H9 (cell line): ENCODE data around the gene BCAS3. TPM values are rescaled to one million over a fixed set of nuclear protein-coding genes. Genes with fewer than 3 reads are reported as not detected.

Experiments used
- DNase-seq: peaks from one replicate; pipeline ENCODE4 v3.0.0-alpha.2; 2017
- H2AFZ ChIP-seq: one replicate; pipeline ENCODE4 v1.6.1; 2013; ENCODE audit warnings: mild to moderate bottlenecking, low read length, control low read depth, moderate library complexity
- H2AK5ac ChIP-seq: 2 replicates; pipeline ENCODE4 v1.6.1; 2013; ENCODE audit warnings: low read length, control low read depth, mixed read lengths; ENCODE audit not compliant: insufficient read length
- H2BK120ac ChIP-seq: one replicate; pipeline ENCODE4 v1.6.1; 2013; ENCODE audit warnings: low read depth, mild to moderate bottlenecking, low read length, control low read depth, inconsistent platforms; ENCODE audit not compliant: poor library complexity, severe bottlenecking
- H2BK12ac ChIP-seq: 2 replicates; pipeline ENCODE4 v1.6.1; 2013; ENCODE audit warnings: low read length, control low read depth, mixed read lengths, low read depth; ENCODE audit not compliant: insufficient read length
- H2BK15ac ChIP-seq: 2 replicates; pipeline ENCODE4 v1.6.1; 2013; ENCODE audit warnings: low read depth, low read length, control low read depth
- H2BK20ac ChIP-seq: one replicate; pipeline ENCODE4 v1.6.1; 2013; ENCODE audit warnings: low read depth, mild to moderate bottlenecking, low read length, control low read depth, inconsistent platforms; ENCODE audit not compliant: poor library complexity, severe bottlenecking
- H2BK5ac ChIP-seq: 2 replicates; pipeline ENCODE4 v1.6.1; 2013; ENCODE audit warnings: low read length, control low read depth, mixed read lengths; ENCODE audit not compliant: insufficient read length
- H3K14ac ChIP-seq: 2 replicates; pipeline ENCODE4 v1.6.1; 2013; ENCODE audit warnings: low read length, control low read depth; ENCODE audit not compliant: insufficient read depth
- H3K18ac ChIP-seq: 2 replicates; pipeline ENCODE4 v1.6.1; 2013; ENCODE audit warnings: low read depth, mild to moderate bottlenecking, mixed read lengths, low read length, control low read depth; ENCODE audit not compliant: insufficient read length
- H3K23ac ChIP-seq: 2 replicates; pipeline ENCODE4 v1.6.1; 2013; ENCODE audit warnings: low read length, control low read depth, mixed read lengths, low read depth; ENCODE audit not compliant: insufficient read length
- H3K23me2 ChIP-seq: 2 replicates; pipeline ENCODE4 v1.6.1; 2013; ENCODE audit warnings: low read depth, mild to moderate bottlenecking, mixed read lengths, low read length, control low read depth; ENCODE audit not compliant: insufficient read length, poor library complexity, severe bottlenecking
- H3K27ac ChIP-seq: 2 replicates; pipeline ENCODE4 v1.5.1; 2013; ENCODE audit warnings: low read length, control low read depth, mixed read lengths, low read depth; ENCODE audit not compliant: insufficient read length
- H3K27me3 ChIP-seq: 2 replicates; pipeline ENCODE4 v1.6.1; 2013; ENCODE audit warnings: low read length, control low read depth, inconsistent platforms; ENCODE audit not compliant: insufficient read depth
- H3K4ac ChIP-seq: 2 replicates; pipeline ENCODE4 v1.6.1; 2013; ENCODE audit warnings: low read depth, mild to moderate bottlenecking, control low read depth, inconsistent platforms, low read length, moderate library complexity
- H3K4me1 ChIP-seq: 2 replicates; pipeline ENCODE4 v1.6.1; 2013; ENCODE audit warnings: low read length, control low read depth, inconsistent platforms; ENCODE audit not compliant: insufficient read depth
- H3K4me2 ChIP-seq: 2 replicates; pipeline ENCODE4 v1.6.1; 2013; ENCODE audit warnings: low read length, control low read depth, mixed read lengths; ENCODE audit not compliant: insufficient read length, insufficient read depth
- H3K56ac ChIP-seq: 2 replicates; pipeline ENCODE4 v1.6.1; 2013; ENCODE audit warnings: low read depth, mild to moderate bottlenecking, mixed read lengths, low read length, control low read depth; ENCODE audit not compliant: insufficient read length
- H3K79me1 ChIP-seq: 2 replicates; pipeline ENCODE4 v1.6.1; 2013; ENCODE audit warnings: low read depth, mild to moderate bottlenecking, moderate library complexity, low read length, control low read depth, inconsistent platforms; ENCODE audit not compliant: insufficient read depth, poor library complexity, severe bottlenecking
- H3K79me2 ChIP-seq: 2 replicates; pipeline ENCODE4 v1.6.1; 2013; ENCODE audit warnings: low read length, control low read depth, inconsistent platforms; ENCODE audit not compliant: insufficient read depth
- H3K9ac ChIP-seq: 2 replicates; pipeline ENCODE4 v1.6.1; 2013; ENCODE audit warnings: low read length, control low read depth, mixed read lengths; ENCODE audit not compliant: insufficient read length; ENCODE audit errors: extremely low read depth
- H3K9me3 ChIP-seq: one replicate; pipeline ENCODE4 v1.6.1; 2013; ENCODE audit warnings: low read depth, low read length, inconsistent platforms; ENCODE audit not compliant: control insufficient read depth
- H3T11ph ChIP-seq: one replicate; pipeline ENCODE4 v1.6.1; 2013; ENCODE audit warnings: mild to moderate bottlenecking, low read length, control low read depth, inconsistent platforms
- H4K20me1 ChIP-seq: one replicate; pipeline ENCODE4 v1.6.1; 2013; ENCODE audit not compliant: control insufficient read depth, insufficient read length, insufficient read depth
- H4K5ac ChIP-seq: 2 replicates; pipeline ENCODE4 v1.6.1; 2013; ENCODE audit warnings: low read depth, mild to moderate bottlenecking, mixed read lengths, low read length, control low read depth; ENCODE audit not compliant: insufficient read length
- H4K8ac ChIP-seq: replicated peaks from 2 replicates; pipeline ENCODE4 v1.6.1; 2013; ENCODE audit warnings: low read length, control low read depth, mixed read lengths, low read depth; ENCODE audit not compliant: insufficient read length
- H4K91ac ChIP-seq: 2 replicates; pipeline ENCODE4 v1.6.1; 2013; ENCODE audit warnings: low read depth, mild to moderate bottlenecking, moderate library complexity, mixed read lengths, low read length, control low read depth; ENCODE audit not compliant: insufficient read length
- H3K27ac Mint-ChIP-seq, 3 experiments: 2 replicates in 2 of 3; 3 replicates in 1 of 3; pipeline ENCODE4 v1.8.0; 2020 to 2021; ENCODE audit warnings: mixed read lengths in 3 of 3, mild to moderate bottlenecking in 1 of 3, moderate library complexity in 1 of 3
- H3K27me3 Mint-ChIP-seq: 2 replicates; pipeline ENCODE4 v1.8.0; 2021; ENCODE audit warnings: low read depth, mild to moderate bottlenecking, moderate library complexity, mixed read lengths
- H3K36me3 Mint-ChIP-seq, 3 experiments: 2 replicates in 2 of 3; 3 replicates in 1 of 3; pipeline ENCODE4 v1.8.0; 2020 to 2021; ENCODE audit warnings: low read depth in 3 of 3, mixed read lengths in 3 of 3; ENCODE audit not compliant: insufficient read depth in 1 of 3
- H3K4me1 Mint-ChIP-seq, 2 experiments: 2 replicates each; pipeline ENCODE4 v1.8.0; 2020; ENCODE audit warnings: mixed read lengths in 2 of 2
- H3K4me3 Mint-ChIP-seq, 2 experiments: 2 replicates in 1 of 2; 3 replicates in 1 of 2; pipeline ENCODE4 v1.8.0; 2020 to 2021; ENCODE audit warnings: mild to moderate bottlenecking in 2 of 2, mixed read lengths in 2 of 2, moderate library complexity in 1 of 2
- H3K9me3 Mint-ChIP-seq, 2 experiments: 2 replicates in 1 of 2; 3 replicates in 1 of 2; pipeline ENCODE4 v1.8.0; 2020; ENCODE audit warnings: mild to moderate bottlenecking in 2 of 2, mixed read lengths in 2 of 2, moderate library complexity in 1 of 2
- CTCF ChIP-seq: fragments of 200-600 bp; sonication (generic); conservative IDR thresholded peaks from 3 replicates; pipeline ENCODE4 v1.8.0; 2021; ENCODE audit warnings: antibody characterized with exemption, mild to moderate bottlenecking
- WGBS: extraction: QIAGEN DNeasy Blood & Tissue Kit; methylation state at CpG from one replicate; pipeline ENCODE4 v1.1.7; 2013; ENCODE audit warnings: missing lambda C conversion rate, low lambda C conversion rate, mixed read lengths; ENCODE audit not compliant: insufficient read length; ENCODE audit errors: extremely low coverage; 5-methylcytosine and 5-hydroxymethylcytosine counted together
- total RNA-seq: library from RNA; stranded (reverse); gene quantifications from 2 replicates; pipeline ENCODE4 v1.2.1, GENCODE V29; 2021

Gene BCAS3
- total RNA-seq, 1 experiment from 2014 or later: 22.4 TPM

GRCh38 chr17:61386251-61386650 is 708.6 kb downstream of the BCAS3 start:
- Histone ChIP-seq H3K14ac (no peak overlapping the region), H3K23me2 (no peaks in the 10 kb centered on the region), H3K79me2 (no peaks in the 10 kb centered on the region), H3K4me1 (no peaks in the 10 kb centered on the region), H3K4ac (no peak overlapping the region), H3K27me3 (no peaks in the 10 kb centered on the region), H2BK20ac (no peak overlapping the region), H4K8ac (no peak overlapping the region), H2AK5ac (no peak overlapping the region), H3K18ac (no peak overlapping the region), H3K56ac (no peak overlapping the region), H3K27ac (no peak overlapping the region), H2BK5ac (no peak overlapping the region), H3K9me3 (no peaks in the 10 kb centered on the region), H3K23ac (no peak overlapping the region), H3K79me1 (no peaks in the 10 kb centered on the region), H4K91ac (no peak overlapping the region), H3K9ac (no peak overlapping the region), H3K4me2 (no peak overlapping the region), H2BK12ac (no peak overlapping the region), H4K20me1 (no peaks in the 10 kb centered on the region), H2BK120ac (no peak overlapping the region), H4K5ac (no peak overlapping the region), H2AFZ (no peak overlapping the region), H2BK15ac (no peak overlapping the region), H3T11ph (no peak overlapping the region)
- H3K4me1 Mint-ChIP-seq: peaks cover 14 to 27% of the 10 kb centered on the region in 2 experiments
- peaks cover 16% of the 10 kb centered on the region for H3K27me3 Mint-ChIP-seq
- no peak overlapping the region for H3K4me3 Mint-ChIP-seq
- H3K27ac Mint-ChIP-seq: no peak overlapping the region
- H3K36me3 Mint-ChIP-seq: no peaks in the 10 kb centered on the region
- no CpG with 5 or more reads among the region's 6 CpGs for WGBS
- no peak for TF ChIP-seq CTCF
- H3K9me3 Mint-ChIP-seq: no peaks in the 10 kb centered on the region
- DNase-seq: no peak
